HG02852 (cell line): ENCODE data around the gene COMMD6.
A peak's percentile ranks its signal among the peaks of the same experiment; 100 is the strongest.

Source experiments
- ATAC-seq: cut with Tn5 transposase; IDR thresholded peaks from one replicate; pipeline ENCODE4 v1.9.1; 2021; ENCODE audit warnings: mild to moderate bottlenecking, moderate library complexity; ENCODE audit not compliant: unreplicated experiment

The COMMD6 gene

DNA sequence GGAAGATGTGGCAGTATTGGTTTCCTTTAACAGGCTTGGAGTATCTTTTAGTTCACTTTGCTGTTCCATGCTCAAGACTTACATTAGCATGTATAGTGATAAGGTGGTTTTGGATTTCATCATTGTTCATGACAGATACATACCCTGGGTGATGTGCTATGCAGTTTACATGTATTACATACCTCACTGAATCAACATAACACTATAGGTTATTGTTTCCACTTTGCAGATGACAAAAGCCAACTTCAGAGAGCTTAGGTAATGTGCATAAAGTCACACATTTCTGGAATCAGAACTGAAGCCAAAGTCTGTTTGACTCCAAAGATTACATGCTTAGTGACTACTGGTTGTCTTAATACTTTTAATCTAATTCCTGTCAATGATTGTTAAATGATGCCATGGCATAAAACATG is 7.1 kb downstream of the COMMD6 start:
- ATAC-seq: no peak

- ATAC-seq: no peak
These were observed 15.7 kb downstream of the COMMD6 start for GRCh38 chr13:75521956-75522355.

GRCh38 chr13:75518439-75519088 is 19.1 kb downstream of the COMMD6 start:
- ATAC-seq: no peak

DNA sequence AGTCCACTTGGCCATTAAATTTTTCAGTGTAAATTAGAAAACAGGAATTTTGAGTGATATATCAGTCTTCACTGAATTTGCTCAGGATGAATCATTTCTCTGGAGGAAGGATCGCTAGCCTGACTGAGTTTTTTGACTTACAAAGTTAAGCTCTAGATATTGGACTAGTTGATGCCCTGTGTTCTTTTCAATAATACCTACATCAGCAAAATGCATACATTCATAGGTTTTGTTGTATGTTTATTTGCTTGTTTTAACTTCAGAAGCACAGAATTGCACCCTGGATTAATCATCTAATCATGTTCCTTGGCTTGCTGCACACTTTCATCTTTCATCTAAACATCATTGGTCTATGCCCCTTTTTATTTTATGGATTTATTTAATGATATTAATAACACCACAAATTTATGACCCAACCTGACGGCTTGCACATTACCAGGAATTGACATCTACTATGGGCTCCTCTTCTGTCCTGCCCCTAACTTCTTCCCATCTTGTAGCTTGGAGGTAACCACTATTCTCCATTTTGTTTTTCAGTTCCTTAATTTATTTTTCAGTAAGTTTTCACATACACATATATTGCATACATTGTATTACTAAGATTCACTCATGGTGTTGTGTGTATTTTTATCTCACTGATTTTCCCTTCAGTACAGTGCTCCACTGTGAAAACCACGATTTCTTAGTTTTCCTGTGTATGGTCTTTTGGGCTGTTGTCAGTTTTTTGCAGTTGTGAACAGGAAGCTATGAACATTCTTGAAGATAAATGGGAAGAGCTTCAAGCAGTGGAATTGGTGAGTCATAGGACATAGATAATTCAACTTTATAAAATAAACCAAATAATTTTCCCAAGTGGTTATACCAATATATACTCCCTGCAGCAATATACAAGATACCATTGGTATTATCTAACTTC is 23.3 kb downstream of the COMMD6 start:
- ATAC-seq: no peak

DNA sequence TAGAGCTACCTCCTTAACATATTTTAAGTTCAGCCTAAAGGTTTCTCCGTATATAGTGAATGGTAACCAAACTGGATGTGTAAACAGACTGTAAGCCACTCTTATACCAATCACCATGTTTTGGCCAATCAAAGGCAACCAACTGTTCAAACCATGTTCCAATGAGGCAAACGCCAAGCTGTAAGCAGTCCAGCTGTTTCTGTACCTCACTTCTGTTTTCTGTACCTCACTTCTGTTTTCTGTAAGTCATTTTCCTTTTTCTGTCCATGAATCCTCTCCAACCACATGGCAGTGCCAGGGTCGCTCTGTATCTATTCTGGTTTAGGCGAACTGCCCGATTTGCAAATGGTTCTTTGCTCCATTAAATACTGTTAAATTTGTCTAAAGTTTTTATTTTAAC is 24.4 kb downstream of the COMMD6 start:
- ATAC-seq: no peak

DNA sequence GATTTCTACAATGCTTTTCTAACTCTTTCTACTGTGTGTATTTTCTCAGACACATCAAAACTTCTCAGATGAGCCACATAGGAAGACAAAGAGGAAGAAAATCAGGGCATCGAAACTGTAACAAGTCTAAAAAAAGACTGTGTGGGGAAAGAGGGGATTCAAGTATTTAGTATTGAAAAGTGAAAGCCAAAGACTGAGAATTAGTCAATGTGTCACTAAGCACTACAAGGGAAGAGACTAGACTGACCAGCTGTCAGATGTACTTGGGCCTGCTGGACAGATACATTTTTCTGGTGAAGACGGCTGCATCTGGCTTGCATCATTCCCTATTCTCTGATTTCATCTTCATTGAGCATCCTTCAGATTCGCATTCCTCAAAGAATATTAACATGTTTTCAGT is 25.4 kb downstream of the COMMD6 start:
- peak; percentile 89 for ATAC-seq

DNA sequence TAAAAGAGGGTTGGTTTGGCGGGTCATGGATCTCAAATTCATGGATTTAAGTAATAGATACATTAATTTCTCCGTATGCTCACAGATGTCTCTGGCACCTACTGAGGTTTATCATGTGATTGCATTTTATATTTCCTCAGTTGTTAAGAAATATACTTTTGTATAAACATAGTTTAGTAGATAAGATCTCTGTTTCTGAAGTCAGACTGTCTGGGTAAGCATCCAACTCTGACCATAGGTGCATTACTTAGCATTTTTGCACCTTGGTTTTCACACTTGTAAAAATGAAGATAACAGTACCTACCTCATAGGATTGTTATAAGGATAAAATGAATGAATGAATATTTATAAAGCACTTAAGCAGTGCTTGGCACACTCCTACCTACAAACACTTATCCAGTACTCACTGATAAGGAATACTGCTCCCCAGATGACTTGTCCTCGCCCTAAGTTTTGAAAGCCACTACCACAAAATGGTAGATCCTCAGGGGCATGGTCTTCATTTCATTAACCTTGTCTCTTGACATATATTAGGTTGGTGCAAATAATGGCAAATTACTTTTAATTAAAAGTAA is 26.5 kb downstream of the COMMD6 start:
- ATAC-seq: no peak

- no peak for ATAC-seq
These were observed 29.6 kb downstream of the COMMD6 start for GRCh38 chr13:75508002-75508548.

GRCh38 chr13:75507027-75508001 is 30.3 kb downstream of the COMMD6 start:
- ATAC-seq: no peak

GRCh38 chr13:75506018-75506417 is 31.6 kb downstream of the COMMD6 start:
- no peak for ATAC-seq

DNA sequence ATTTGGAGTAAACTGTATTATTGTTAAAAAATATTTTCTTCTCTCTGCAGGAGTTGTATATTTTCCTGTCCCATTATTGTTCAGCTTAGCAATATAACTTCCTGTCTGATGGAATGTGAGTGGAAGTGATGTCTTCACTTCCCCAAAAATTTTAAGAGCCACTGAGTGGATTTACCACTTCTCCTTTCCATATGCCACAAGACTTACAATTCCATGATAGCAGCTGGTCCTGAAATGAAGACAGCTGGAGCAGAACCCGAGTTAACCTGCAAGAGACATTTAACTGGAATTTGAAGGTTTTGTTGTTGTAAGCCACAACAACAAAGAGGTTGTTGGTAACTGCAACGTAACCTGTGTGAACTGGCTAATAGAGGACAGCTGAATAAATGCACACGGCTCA is 32.3 kb downstream of the COMMD6 start:
- ATAC-seq: no peak

GRCh38 chr13:75495938-75496337 is 41.7 kb downstream of the COMMD6 start:
- ATAC-seq: no peak

GRCh38 chr13:75494491-75494890 is 43.1 kb downstream of the COMMD6 start:
- ATAC-seq: no peak

GRCh38 chr13:75493156-75493555 is 44.5 kb downstream of the COMMD6 start:
- no peak for ATAC-seq

DNA sequence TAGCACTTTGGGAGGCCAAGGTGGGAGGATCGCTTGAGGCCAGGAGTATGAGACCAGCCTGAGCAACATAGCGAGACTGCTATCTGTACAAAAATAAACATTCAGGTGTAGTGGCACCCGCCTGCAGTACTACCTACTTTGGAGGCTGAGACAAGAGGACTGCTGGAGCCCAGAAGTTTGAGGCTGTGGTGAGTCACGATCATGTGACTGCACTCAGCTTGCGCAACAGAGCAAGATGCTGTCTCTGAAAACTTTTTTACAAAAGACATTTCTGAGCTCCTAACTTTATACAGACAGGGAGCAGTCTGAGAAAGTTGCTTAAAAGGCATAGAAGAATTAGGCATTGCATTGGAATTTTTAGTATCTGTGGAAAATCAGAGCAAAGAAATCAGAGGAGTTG is 45.3 kb downstream of the COMMD6 start:
- no peak for ATAC-seq

DNA sequence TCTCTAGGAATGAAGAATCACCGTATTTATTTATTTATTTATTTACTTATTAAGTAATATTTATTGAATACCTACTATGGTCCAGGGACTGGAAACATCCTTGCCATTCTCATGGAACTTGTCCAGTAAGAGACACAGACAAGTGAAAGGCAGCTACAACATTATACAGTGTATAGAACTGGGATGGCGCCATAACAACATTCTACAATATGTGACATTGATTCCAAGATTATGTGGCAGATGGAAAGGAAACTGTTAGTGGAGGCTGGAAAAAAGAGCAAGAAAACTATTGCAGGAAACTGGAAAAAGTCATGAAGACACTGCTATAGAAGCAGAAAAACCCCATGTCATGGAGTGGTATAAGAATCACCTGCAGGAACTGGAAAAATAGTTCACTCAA is 46.3 kb downstream of the COMMD6 start:
- ATAC-seq: no peak

GRCh38 chr13:75489502-75490263 is 48.0 kb downstream of the COMMD6 start:
- peak; percentile 80 for ATAC-seq

DNA sequence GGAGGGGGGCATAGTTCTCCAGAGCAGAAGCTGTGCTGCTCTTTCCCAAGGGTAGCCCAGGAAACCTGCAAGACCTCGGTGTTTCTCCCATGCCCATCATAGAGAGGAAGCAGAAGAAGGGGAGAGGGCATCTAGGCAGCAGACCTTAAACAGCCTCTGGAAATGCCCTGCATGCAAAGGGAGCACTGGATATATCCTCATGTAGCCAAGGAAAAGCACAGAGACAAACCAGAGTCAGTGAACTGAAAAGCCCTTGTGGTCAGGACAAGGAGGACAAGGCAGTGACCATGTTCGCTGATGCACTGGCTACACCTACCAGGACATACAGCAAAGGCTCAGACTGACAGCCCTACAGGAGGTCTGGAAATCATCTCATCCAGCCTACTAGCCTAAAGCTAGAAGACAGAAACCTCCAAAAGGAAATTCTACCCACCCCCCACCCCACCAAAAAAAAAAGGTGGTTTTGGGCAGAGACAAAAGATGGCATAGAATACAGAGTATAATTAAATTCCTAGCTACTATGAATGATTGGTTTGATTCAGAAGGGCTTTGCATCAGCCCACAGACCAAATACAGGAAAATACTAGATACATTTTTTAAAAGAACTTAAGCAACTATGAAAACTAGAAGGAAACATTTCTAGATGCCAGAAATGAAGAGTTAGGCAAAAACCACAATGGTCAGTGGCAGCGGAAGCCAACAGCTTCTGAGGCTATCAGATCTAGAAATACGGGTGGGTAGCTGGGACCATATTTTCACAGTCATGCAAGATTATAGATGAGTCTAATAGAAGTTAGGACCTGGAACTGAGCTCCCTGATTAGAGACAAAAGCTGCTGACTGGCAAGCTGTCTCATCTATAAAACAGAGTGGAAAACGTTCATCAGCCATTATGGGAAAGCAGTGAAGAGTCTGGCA is 51.2 kb downstream of the COMMD6 start:
- ATAC-seq: no peak
